CD1c-positive myeloid dendritic cell (primary cell): ENCODE data around the gene SNX10.

ENCODE experiments used
- DNase-seq: peaks from one replicate; pipeline ENCODE4 v3.0.0-alpha.2; 2016; ENCODE audit errors: extremely low spot score

The SNX10 gene

DNA sequence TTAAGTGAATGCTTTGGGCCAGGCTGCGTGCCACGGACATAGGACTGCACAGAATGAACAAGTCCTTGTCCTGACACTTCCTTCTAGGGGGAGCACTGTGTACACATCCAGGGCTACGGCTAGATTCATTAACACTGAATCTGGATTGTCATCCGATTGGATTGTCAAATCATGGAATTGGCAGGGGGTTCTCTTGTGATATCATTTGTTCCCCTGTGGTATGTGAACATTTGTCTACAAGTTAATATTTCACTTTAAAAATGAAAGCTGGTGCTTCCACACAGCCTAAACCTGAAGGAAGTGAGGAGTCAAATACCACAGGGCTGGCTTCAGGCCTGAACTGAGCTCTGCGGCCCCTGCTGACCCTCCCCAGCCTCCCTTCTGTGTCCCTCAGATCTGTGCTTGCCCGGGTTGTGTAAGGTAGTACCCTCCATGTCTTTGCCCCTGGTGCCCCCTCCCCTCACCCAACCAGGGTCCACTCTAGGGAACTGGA lies 75.6 kb downstream of the SNX10 start:
- DNase-seq: no peak

DNA sequence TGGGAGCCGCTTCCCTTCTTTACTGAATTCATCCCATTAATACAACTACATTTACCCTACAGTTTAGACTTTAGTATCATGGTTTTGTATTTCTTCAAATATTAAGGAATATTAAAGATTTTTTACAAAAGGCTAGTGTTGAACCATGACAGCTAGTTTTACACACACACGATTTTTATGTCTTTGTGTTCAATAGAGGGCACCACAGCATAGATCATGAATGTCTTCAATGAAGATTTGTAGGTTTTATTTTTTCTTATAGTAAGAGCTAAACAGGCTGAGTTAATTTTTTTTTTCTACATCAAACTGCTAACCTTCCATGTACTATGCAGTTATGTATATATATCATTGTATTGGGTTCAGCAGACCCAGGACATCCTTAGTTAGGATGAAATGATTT lies 76.9 kb downstream of the SNX10 start:
- DNase-seq: no peak

DNA sequence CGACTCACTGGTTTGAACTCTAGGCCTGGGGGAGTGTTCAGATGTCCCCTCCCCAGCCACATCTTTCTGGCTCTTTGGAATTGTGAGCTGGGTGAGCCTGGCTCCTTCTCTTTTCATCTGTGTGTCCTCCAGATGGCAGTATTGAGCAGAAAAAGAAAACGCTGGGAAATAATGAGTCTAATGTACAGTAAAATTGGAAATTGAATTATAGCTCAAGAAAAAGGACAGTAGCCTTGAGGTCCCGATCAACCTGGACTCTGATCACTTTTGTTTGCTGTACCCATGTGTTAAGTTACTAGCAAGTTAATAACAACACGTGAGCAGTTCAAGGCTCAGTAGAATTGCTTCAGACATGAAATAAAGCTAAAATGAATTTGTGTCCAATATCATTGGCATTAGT lies 77.9 kb downstream of the SNX10 start:
- DNase-seq: peak; percentile 77

DNA sequence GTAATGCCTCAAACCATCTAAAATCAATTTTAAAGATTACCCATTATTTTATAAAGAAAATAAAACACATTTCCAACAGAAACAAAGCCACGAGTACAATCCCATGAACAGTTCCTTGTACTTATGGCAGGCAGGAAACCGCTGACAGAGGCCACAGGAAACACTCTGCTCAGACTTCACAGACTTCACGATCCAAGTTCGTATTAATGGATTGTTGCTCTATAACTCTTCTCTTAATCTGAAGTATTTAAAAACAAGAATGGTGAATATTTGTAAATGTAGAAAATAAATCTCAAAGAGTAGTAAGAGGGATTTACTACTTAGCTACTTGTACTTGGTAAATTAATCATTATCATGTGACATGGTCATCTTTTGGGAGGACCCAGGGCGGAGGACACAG lies 78.3 kb downstream of the SNX10 start:
- no peak for DNase-seq

DNA sequence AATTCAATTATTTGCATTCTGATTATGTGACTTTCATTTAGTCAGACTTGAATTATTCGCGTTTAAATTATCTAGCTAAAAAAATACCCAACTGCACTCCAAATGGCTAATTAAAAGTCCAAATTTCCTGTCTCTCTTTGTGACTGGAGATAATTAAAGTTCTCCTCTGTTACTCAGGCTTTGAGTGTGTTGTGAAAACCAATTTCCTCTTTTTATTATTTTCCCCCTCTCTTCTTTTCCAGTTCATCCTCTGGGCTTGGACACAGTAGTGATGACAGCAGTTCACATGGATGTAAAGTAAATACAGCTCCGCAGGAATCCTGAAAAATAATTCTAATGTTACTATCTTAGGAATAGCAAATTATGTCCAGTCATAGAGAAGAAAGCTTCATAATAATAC lies 80.6 kb downstream of the SNX10 start:
- no peak for DNase-seq

DNA sequence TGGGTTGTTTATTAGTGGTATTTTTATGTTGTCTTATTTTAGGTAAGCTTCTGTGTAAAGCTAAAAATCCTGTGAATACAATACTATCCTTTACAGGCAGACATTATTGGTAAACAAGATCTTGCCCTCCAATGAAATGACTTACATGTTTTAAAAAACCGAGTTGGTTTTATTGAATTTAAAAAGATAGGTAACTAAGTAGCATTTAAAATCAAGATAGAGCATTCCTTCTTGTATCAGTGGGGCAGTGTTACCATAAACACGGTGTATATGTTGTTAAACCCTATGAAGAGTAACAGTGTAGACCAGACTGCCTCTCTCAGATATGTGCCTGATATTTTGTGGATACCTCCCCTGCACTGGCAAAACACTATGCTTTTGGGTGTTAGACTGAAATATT lies 81.0 kb downstream of the SNX10 start:
- DNase-seq: no peak

DNA sequence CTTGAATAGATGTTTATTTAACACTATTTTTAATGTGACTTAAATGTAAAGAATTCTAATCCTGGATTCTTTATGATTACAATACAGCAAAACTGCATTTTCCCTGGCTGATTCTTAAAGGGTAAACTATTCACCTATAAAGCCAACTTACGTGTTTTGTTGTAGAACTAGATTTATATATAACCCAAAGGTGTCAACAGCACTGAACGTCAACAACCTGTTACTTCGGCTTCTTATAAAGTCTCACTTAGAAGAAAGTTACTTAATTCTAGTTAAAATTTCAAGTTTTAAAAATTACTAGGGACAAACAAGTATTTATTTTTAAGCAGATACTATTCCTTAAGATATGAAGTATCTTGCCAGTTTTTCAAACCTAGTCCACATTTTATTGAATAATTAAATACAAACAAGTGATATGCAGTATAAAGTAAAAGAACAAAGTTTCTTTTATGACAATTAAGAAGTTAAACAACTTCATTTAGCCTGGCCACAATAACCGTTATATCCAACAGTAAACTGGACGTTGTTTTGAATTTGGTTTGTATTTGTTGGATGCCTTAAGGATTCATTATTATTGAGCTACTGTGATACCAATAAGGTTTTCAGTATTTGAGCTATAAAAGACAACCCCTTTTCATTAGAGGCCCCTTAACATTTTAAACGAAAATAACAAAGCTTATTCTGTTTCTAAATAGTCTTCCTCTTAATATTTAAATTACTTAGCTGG lies 83.1 kb downstream of the SNX10 start:
- no peak for DNase-seq

DNA sequence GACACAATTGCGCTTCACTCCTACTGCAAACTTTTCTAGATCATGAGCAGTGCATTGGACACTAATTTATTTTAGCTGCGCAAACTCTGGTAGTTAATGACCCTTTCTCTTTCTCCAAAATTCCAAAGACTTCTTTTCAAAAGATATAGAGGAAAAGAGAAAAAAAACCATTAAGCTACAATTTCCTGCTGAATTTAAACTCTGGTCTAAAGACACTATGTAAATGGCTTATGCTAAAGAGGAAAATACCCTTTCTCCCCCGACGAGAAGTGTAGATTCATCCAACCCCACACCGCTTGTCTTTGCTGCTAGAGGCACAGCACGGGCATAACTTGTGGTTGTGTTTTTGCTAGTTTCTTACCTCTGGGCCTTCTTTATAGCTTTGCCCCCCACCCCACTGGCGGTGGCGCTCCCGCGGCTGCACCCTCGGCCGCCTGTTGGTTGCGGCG lies 84.1 kb downstream of the SNX10 start:
- DNase-seq: no peak

DNA sequence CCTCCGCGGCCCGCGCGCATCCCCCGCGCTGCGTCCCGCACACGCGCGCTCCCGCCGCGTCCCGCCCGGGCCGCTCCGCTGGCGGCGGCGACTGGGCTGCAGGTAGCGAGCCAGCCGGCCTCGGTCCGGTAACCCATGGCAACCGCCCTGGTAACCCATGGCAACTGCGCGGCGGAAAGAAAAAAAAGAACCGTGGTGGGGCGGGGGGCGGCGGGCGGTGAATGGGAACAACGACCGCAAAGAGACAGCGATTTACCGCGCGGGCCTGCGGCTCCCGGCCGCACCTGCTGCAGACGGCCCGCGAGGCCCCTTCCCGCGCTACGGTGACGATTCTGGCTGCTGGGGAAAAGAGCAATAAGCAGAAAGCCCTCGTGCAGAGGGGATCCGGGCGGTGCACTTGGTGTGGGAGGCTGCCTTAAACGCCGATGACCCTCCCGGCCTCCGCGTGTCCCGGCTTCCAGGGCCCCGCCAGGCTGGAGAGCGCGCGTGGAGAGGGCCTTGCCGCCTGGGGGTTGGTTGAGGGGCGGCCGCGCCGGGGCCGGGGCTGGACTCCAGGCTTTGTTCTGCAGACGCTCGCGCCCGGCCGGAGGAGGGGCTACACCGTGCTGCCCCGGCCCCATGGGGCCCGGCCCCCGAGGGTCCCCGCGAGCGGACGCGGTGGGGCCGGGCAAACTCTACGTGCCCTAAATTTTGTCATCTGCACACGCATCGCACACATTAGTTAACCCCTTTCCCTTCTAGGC lies 84.7 kb downstream of the SNX10 start:
- DNase-seq: peak; percentile 31

DNA sequence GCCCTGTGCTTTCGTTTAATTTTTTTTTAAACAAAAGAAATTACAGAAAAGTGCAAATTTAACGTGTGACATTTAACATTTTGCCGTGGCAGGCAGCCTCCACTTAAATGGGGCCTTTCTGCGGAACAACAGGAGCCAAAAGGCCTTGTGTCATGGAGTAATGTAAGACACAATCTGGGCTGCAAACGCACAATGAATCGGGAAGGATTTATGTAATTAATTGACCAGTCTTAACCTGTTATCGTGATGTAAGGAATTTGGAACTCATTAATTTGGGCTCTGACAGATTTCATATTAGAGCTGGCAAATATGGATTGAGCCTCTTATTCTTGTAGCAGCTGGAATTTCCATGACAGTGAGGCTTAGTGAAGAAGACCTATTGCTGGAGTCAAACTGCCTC lies 86.4 kb downstream of the SNX10 start:
- no peak for DNase-seq

DNA sequence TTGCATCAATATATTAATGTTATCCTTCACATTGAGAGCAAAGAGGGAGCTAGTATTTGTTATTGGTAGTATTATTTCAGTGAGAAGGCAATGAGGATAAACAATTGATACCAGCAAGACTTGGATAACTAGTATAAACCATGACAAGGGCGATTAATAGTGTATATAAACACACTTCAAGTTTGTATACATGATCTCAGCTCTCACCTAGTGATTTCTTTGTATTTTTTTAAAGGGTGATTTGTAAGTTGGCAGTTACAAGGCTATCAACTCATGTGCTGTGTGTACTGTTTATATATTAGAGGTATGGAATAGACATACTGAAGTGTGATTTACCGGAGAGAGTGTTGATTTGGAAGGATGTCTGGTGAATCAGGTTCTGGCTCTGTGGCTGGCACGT lies 88.0 kb downstream of the SNX10 start:
- no peak for DNase-seq

DNA sequence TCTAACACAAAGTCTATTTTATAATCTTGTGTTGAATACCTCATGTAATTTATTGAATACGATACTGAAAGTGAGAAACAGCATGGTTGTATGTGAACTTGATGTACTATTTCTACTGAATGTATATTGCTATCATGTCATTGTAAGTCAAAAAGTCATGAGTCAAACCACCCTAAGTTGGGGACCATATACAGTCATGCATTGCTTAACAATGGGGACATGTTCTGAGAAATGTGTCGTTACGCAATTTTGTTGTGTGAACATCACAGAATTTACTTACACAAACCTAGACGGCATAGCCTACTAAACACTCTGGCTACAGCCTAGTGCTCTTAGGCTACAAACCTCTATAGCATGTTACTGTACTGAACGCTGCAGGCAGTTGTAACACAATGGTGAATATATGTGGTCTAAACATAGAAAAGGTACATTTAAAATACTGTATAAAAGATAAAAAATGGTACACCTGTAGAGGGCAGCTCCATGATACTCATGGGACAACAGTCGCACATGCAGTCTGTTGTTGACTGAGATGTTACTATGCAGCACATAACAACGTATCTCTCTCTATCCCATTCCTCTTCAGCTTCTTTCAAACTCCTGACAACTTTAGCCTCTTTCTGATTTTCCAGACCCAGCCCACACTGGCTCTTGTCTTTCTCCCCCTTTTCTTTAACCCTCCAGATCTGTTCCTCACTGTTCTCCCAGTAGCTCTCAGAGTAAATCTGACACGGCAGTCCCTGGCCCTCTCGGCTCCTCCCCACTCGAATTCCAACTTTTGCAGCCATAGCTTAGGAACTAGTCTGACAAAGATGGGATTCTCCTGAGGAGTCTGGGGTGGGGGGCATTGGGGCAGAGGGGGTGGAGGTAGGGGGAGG lies 90.1 kb downstream of the SNX10 start:
- peak; percentile 53 for DNase-seq

DNA sequence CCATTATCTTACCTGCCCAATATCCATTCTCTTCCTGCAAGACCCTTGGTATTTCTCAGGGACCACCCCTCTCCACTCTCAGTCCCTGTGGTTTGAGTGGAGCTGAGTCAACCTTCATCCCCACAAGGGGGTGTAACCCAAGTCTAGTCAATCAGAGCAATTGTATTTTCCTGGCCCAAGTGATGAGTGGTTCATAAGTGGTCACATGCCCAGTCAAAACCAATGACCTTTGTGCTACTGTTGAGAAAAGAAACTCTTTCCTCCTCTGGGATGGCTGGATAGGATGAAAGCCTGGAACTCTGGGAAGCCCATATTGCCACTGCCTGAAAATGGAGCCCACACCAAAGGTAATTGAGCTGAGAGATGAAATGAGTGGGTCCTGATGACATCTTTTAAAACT lies 93.6 kb downstream of the SNX10 start:
- DNase-seq: no peak

DNA sequence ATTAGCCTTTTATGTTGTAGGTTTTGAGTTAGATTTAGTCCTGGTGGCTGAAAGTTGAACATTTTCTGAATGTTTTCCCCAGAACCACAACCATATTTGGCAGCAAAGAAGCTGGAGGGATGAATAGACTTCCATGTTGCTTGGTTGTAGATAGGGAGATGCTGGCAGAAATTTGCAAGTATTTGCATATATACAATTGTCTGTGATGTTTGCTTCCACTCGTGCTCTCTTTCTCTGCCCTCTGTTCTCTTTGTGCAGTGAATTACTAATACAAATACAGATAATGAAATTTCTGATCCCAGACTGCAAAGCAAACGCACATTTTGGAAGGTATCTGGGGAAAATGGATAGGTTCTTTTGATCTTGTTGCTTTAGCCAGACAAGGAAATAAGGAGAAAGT lies 96.1 kb downstream of the SNX10 start:
- no peak for DNase-seq

DNA sequence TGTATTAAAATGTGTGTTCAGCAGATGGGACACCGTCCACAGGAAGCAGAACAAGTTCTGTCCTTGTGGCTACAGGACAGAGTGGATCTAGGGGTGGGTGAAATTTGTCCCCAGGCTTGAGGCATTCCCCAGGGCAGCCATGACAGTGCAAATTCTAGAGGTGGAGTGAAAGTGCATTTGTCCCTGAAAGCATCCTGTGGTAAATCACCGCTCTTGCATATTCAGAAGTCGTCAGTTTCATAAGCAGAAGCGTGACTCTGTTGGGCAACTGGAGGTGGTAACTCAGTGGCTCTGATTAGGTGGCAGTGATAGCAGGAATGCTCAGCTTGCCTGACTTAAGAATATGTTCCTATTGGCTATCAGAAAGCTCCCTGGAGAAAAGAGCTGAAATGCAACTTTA lies 96.6 kb downstream of the SNX10 start:
- DNase-seq: peak; percentile 45

DNA sequence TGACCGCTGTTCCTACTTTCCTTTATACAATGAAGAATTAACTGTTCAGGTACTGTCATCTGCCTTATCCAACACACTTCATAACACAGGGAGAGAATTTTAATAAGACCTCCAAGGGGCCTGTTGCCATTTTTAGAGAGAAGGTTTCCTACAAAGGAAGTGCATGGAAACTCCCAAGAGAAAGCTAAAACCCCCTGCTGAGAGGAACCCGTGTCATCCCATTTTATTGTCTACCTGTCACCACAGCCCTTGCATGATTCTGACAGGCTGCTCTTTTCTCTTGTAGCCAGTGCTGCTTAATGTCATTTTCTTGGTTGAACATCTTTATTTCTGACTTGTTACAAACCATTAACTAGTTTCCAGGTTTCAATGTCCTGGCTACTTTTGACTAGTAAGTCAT lies 98.4 kb downstream of the SNX10 start:
- no peak for DNase-seq

DNA sequence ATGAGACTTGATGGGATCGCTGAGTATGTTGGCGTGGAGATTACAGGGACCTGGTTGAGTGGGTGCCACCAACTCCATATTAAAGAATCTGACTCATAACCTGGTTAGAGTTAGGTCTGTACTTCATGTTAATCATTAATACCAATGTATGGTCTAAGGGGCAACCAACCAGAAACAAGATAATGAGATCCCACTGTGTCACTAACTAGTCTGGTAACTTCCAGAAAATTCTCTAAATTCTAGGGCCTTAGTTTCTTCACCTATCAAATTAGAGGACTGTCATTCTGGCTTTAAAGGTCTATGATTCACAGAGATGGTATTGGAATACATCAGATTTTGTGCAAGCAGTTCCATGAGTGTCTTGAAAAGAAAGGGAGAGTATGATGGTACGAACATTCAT lies 102.2 kb downstream of the SNX10 start:
- no peak for DNase-seq

DNA sequence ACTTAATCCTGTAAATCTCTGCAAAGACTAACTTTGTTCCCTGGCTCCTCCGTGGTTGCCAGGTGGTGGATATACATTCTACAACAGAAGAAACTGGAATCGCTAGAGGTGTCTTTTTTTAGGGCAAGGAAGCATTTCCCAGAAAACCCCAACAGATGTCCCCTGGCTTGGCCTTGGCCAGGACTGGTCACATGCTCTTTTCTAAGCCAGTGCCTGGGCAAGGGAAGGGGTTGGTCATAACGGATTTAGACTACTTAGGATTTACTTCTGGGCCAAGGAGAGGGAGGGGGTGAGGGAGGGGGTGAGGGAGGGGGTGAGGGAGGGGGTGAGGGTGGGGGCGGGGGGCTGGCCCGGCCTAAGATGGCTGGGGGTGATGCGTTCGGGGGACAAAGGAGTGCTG lies 105.7 kb downstream of the SNX10 start:
- no peak for DNase-seq

DNA sequence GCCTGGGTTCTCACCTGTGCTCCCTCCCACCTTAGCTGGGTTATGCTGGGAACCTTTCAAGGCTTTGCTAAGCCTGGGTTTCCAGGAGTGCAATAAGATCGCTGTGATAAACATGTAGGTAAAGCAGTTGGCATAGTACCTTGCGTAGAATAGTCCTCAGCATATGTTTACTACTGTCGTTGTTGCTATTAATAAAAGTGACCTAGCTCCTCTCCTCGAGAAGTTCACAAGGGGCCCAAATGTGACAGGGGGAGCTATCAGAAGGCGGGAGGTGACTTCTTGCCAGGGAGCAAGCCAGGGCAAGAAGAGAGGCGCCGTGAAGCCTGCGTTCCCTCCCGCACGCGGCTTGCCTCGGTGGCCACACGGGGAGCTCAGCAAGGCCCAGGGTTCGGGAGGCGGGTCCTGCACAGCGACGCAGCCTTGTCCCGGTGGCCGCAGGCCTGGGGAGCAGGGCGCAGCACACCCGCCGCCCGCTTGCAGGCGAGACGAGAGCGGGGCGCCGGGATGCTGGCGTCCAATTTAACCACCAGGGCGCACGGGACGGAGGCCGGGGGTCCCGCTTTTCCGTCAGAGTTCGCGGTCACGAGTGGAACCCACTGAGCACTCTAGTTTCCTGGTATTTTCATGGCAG lies 106.2 kb downstream of the SNX10 start:
- DNase-seq: no peak

DNA sequence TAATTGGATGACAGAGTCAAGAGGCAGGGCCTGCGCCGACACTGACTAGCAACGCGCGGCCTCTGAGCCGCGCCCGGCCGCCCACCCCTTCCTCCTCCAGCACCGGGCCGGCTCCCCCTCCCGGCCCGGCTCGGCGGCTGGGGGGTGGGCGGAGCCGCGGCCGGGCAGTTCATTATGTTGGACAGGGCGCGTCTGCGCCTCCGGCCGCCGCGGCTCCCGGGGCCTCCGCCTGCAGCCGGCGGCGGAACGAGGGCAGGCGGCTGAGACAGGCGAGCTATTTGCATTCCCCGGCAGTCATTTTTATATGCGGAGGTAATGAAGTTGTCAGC lies 106.7 kb downstream of the SNX10 start:
- DNase-seq: peak; percentile 93

DNA sequence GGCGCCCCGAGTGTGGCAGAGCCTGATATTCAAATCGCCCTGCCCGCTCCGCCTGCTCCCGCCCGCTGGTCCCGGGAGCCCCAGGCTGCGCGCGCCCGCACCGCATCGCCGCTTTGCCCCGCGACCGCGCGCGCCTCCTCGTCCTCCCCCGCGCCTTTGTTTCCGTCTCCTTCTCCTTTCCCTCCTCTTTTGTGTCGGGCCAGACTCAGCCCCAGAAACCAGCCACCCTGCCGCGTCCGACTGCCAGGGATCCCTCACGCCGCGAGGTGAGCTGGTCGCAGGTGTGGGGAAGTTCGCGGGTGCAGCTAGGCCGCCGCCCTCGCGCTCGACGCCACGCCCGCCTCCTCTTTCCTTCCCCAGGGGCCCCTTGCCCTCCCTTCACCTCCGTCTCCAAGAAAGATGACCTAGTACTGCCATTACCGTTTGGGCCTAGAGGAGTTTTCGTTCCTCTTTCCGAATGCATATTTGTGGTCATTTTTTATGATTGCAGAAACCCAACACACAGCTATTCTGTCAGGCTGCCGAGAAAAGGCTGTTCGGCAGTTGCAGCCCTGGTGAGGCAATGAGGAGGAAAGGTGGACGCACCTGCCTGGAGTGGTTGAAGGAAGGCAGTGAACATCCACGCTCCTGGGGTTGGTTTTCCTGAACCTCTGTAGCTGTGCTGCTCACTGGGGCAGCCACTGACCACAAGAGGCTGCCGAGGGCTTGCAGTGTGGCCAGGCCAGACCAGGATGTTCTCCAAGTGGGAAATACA lies 107.3 kb downstream of the SNX10 start:
- peak; percentile 91 for DNase-seq
